ENCODE measurements around the gene MTUS2.

DNA sequence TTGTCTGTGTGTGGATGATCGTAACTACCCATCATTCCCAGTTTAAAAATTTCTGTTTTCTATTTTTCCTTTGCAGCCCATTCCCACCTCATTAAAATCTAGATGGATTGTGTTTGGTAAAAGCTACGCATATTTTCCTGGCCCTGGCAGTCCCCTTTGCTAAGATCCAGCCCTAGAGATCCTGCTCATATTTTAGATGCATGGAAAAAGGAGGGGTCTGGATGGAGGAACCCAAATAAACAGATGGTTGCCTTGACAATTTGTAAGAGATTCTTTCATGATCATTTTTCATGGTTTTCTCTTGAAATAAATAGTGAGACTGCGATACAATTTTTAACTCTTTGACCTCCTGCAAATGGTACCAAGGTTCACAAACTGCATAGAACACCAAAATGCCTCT, 601.0 kb downstream of the MTUS2 start:
- no peak for TF ChIP-seq EZH2 (IDR thresholded peaks at IDR 0.05; ENCODE audit: low read length, missing control alignments)
- no peak for TF ChIP-seq CTCF (conservative IDR thresholded peaks at IDR 0.05 in 1 of 2, IDR thresholded peaks at IDR 0.05 in 1 of 2; ENCODE audit: low read depth in 1 of 2, low read length in 2 of 2)
